Cardiac muscle cell (in vitro differentiated cells and primary cell): Measurements from ENCODE around the gene FGF23. TPM values are rescaled to one million over a fixed set of nuclear protein-coding genes. Genes with fewer than 3 reads are reported as not detected.
A peak's percentile ranks its signal among the peaks of the same experiment; 100 is the strongest.

ENCODE experiments used
- DNase-seq, 2 donors: peaks; one replicate each; pipeline versions ENCODE4 v3.0.0 to v3.0.0-alpha.2; 2010 to 2017; ENCODE audit warnings: low read depth in 1 of 2, low spot score in 1 of 2
- H3K27ac ChIP-seq: fragments of 200-600 bp; sonication (generic); 2 replicates; pipeline ENCODE4 v1.5.1; 2016
- H3K27me3 ChIP-seq: fragments of 200-600 bp; sonication (generic); 2 replicates; pipeline ENCODE4 v1.6.0; 2016; ENCODE audit warnings: control low read depth
- H3K36me3 ChIP-seq: fragments of 200-600 bp; sonication (generic); 2 replicates; pipeline ENCODE4 v1.5.1; 2016; ENCODE audit warnings: control low read depth
- H3K4me1 ChIP-seq: fragments of 200-600 bp; sonication (generic); 2 replicates; pipeline ENCODE4 v1.8.1; 2017; ENCODE audit warnings: low read depth, mild to moderate bottlenecking, mixed run types
- H3K4me3 ChIP-seq: fragments of 200-600 bp; sonication (generic); 2 replicates; pipeline ENCODE4 v1.5.1; 2016; ENCODE audit warnings: mild to moderate bottlenecking
- H3K9me3 ChIP-seq: fragments of 200-600 bp; sonication (generic); 2 replicates; pipeline ENCODE4 v1.5.1; 2017; ENCODE audit warnings: low read depth, mild to moderate bottlenecking, control low read depth
- CTCF ChIP-seq: IDR thresholded peaks from 2 replicates; pipeline ENCODE4 v1.5.1; 2012; ENCODE audit warnings: low read depth, mild to moderate bottlenecking, low read length
- polyA plus RNA-seq: library from polyadenylated mRNA; unstranded; fragments of >200 nt; fragmentation: Nextera tagmentation; extraction: Ambion mirVana; gene quantifications from 2 replicates; pipeline ENCODE4 v1.2.1, GENCODE V29; 2016
- total RNA-seq: library from RNA; depleted of rRNA; stranded (reverse); fragments of >200 nt; gene quantifications from 2 replicates; pipeline ENCODE4 v1.2.3, GENCODE V29; 2016

The FGF23 gene
- total and polyA plus RNA-seq, 2 experiments from 2014 or later = 0.86 to 1.1 TPM

GRCh38 chr12:4353785-4354208 lies 25.7 kb downstream of the FGF23 start:
- no peak overlapping the region for H3K27ac ChIP-seq
- TF ChIP-seq CTCF = peak; percentile 28
- no peak overlapping the region for H3K4me3 ChIP-seq
- H3K27me3 ChIP-seq = no peaks in the 10 kb centered on the region
- DNase-seq = peak; percentile 3 to 22
- H3K36me3 ChIP-seq = peaks cover 16% of the 10 kb centered on the region
- H3K4me1 ChIP-seq = peaks cover 8% of the 10 kb centered on the region
- H3K9me3 ChIP-seq = no peaks in the 10 kb centered on the region

- no peak for TF ChIP-seq CTCF
- Histone ChIP-seq H3K4me3 (no peak overlapping the region), H3K27me3 (no peaks in the 10 kb centered on the region), H3K9me3 (no peaks in the 10 kb centered on the region), H3K36me3 (peaks cover 5% of the 10 kb centered on the region), H3K27ac (no peak overlapping the region), H3K4me1 (no peaks in the 10 kb centered on the region)
- DNase-seq = no peak
These were observed 32.6 kb downstream of the FGF23 start for GRCh38 chr12:4346931-4347330.

- H3K4me1 ChIP-seq = no peaks in the 10 kb centered on the region
- no peak overlapping the region for H3K27ac ChIP-seq
- no peaks in the 10 kb centered on the region for H3K9me3 ChIP-seq
- no peak overlapping the region for H3K4me3 ChIP-seq
- DNase-seq = no peak
- TF ChIP-seq CTCF = no peak
- peaks cover 5% of the 10 kb centered on the region for H3K36me3 ChIP-seq
- H3K27me3 ChIP-seq = no peaks in the 10 kb centered on the region
These were observed 47.7 kb downstream of the FGF23 start for GRCh38 chr12:4331842-4332241.

- no peak for TF ChIP-seq CTCF
- no peak for DNase-seq
- Histone ChIP-seq H3K27me3 (no peaks in the 10 kb centered on the region), H3K4me3 (no peak overlapping the region), H3K36me3 (peaks cover 5% of the 10 kb centered on the region), H3K4me1 (no peaks in the 10 kb centered on the region), H3K9me3 (no peaks in the 10 kb centered on the region), H3K27ac (no peak overlapping the region)
These were observed 48.3 kb downstream of the FGF23 start for GRCh38 chr12:4331221-4331620.

- Histone ChIP-seq H3K27ac (no peak overlapping the region), H3K36me3 (peaks cover 5% of the 10 kb centered on the region), H3K9me3 (no peaks in the 10 kb centered on the region)
These were observed 49.3 kb downstream of the FGF23 start for GRCh38 chr12:4330203-4330602.

More at GRCh38 chr12:4330203-4330602, 49.3 kb downstream of the FGF23 start:
- no peak for TF ChIP-seq CTCF
- no peak for DNase-seq
- Histone ChIP-seq H3K4me1 (no peaks in the 10 kb centered on the region), H3K4me3 (no peak overlapping the region), H3K27me3 (no peaks in the 10 kb centered on the region)
